H4 (cell line): ENCODE measurements around the gene SLFN13. TPM values are rescaled to one million over a fixed set of nuclear protein-coding genes. Genes with fewer than 3 reads are reported as not detected.
"Not testable (repeated sequence)": the region's sequence is repeated elsewhere in the genome, so short reads cannot be mapped to it uniquely, and the experiment has no call there.

Source experiments
- DNase-seq: peaks from one replicate; pipeline ENCODE4 v3.0.0-alpha.2; 2015; ENCODE audit warnings: low spot score
- total RNA-seq: library from RNA; depleted of rRNA; stranded (reverse); fragments of >200 nt; shearing (Covaris generic); gene quantifications from 2 replicates; pipeline ENCODE4 v1.2.3, GENCODE V29; 2014; rRNA removed

Gene SLFN13
- total RNA-seq, 1 experiment from 2014 or later = 0.85 TPM

DNA sequence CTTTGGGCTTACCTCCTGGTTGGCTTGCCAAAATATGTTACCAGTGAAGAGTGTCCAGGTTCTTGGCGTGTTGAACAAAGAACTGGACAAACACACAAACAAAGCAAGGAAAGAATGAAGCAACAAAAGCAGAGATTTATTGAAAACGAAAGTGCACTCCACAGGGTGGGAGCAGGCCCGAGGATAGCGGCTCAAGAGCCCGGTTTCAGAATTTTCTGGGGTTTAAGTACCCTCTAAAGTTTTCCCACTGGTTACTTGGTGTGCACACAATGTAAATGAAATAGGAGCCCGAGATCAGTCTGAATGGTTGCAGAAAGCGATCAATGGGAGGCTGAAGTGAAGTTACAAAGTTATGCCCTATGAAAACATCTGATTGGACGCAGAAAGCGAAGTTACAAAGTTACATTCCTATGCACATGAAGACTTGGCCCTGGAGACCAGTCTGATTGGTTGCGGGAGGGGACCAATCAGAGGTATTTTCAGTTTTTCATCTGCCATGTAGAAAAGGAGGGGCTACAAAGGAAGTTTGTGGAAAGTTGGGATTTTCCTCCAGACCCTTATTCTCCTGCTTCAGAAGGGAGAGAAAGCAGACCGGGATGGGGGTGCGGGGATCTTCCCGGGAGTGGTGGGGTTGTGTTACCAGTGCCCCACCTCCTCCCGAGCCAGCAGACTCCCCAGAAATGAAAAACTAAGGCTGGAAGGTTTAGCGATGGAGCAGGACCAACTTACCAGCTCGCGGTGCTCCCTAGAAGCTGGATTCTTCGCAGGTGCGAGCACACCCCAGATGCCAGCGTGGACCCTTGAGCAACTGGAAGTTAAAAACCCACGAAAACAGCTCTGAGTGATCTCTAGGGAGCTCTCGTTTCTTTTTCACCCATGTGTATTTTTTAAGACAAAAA lies 16.1 kb downstream of the SLFN13 start, which contains the start of gene SLFN12:
SLFN12 (minus strand) TSS at position 325 of the 899 bp plus-strand sequence. CDS start 9,472 bp downstream, outside the sequence.
- DNase-seq = peak; percentile 92

DNA sequence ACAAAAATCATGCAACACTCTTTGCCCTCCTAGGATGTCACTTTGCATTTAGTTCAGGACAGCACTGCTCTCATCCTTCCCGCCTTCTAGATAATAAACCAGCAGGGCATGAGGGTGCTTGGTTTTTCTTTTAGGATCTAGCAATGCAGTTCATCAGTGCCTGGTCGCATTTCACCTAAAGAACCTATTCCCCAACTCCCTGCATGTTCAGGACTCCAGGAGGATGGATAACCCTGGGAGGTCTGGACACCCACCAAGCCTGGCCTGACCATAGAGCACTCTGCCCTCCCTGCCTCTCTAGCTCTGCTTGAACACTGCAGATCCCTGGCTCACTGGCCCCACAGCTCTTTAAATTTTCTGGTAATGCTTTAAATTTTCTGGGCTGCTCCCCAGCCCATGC lies 18.9 kb downstream of the SLFN13 start:
- DNase-seq = no peak

- no peak for DNase-seq
These were observed 20.3 kb downstream of the SLFN13 start for GRCh38 chr17:35428229-35428628.

DNA sequence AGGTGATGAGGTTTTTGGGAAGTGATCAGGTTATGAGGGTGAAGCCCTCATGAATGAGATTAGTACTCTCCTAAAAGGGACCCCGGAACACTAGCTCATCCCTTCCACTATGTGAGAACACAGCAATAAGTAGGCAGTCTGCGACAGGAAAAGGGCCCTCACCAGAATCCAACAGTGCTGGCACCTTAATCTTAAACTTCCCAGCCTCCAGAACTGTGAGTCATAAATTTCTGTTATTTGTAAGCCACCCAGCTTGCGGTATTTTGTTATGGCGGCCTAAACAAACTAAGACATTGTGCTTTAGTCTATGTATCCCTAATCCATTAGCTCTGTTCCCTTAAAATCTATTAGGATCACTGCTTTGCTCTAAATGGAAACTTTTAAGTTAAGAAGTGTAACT lies 24.8 kb downstream of the SLFN13 start:
- peak; percentile 41 for DNase-seq

GRCh38 chr17:35421069-35421468 lies 27.5 kb downstream of the SLFN13 start:
- not testable (repeated sequence) for DNase-seq

DNA sequence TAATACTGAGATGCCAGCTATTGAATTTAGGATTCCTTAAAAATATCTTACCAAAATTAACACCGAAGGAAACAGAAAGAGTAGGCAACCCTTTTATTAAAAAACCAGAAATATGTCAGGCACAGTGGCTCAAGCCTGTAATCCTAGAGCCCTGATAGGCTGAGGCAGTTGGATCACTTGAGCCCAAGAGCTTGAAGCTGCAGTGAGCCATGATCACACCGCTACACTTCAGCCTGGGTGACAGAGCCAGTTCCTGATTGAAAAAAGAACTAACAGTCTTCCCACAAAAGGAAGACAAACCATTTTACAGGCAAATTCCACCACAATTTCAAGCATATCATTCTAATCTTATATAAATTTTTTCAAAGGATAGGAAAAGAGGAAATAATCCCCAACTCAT lies 31.9 kb downstream of the SLFN13 start:
- no peak for DNase-seq

GRCh38 chr17:35414707-35415106 lies 33.9 kb downstream of the SLFN13 start:
- DNase-seq = not testable (repeated sequence)

DNA sequence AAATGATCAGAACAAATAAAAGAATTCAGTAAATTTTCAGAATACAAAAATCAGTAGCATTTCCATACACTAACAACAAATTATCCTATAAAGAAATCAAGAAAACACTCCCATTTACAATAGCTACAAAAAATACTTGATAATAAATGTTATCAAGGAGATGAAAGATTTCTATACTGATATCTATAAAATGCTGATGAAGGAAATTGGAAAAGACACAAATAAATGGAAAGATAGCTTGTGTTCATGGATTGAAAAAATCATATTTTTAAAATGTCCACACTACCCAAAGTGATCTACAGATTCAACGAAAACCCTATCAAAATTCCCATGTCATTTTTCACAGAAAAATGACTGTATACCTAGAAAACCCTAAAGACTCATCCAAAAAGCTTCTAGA lies 34.3 kb downstream of the SLFN13 start:
- no peak for DNase-seq

- no peak for DNase-seq
These were observed 41.0 kb downstream of the SLFN13 start for GRCh38 chr17:35407531-35407930.

- DNase-seq = no peak
These were observed 42.0 kb downstream of the SLFN13 start for GRCh38 chr17:35406568-35406967.

GRCh38 chr17:35404360-35404759 lies 44.2 kb downstream of the SLFN13 start:
- DNase-seq = no peak

- DNase-seq = not testable (repeated sequence)
These were observed 54.8 kb downstream of the SLFN13 start for GRCh38 chr17:35393783-35394182.

- no peak for DNase-seq
These were observed 57.9 kb downstream of the SLFN13 start for GRCh38 chr17:35390663-35391062.

- no peak for DNase-seq
These were observed 58.4 kb downstream of the SLFN13 start for GRCh38 chr17:35390156-35390555.

DNA sequence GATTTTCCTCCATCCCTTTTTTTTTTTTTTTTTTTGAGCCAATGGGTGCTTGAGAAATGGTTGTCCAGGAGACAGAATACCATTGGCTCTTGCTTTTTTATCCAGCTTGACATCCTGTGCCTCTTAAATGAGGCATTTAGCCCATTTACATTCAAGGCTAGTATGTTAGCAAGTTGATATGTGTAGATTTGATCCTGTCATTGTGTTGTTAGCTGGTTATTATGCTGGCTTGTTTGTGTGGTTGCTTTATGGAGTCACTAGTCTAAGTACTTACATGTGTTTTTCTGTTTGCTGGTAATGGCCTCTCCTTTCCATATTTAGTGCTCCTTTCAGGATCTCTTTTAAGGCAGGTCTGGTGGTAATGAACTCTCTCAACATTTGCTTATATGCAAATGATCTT lies 61.1 kb downstream of the SLFN13 start:
- no peak for DNase-seq

Other genes starting within 250 kb of the SLFN13 start
- 28.8 and 35.1 TPM in 2 replicates for gene SLFN5, start 205.7 kb downstream of the SLFN13 start, total RNA-seq
- 37.0 and 47.6 TPM in 2 replicates for gene SLFN11, start 75.1 kb downstream of the SLFN13 start, total RNA-seq
- gene SLFN12, start 16.3 kb downstream of the SLFN13 start, total RNA-seq = 17.4 and 19.8 TPM in 2 replicates
- 0.06 and 0.31 TPM in 2 replicates for gene SLFN12L, start 88.9 kb upstream of the SLFN13 start, total RNA-seq
- not detected in 2 replicates for gene SLFN14, start 112.1 kb upstream of the SLFN13 start, total RNA-seq
- gene PEX12, start 129.8 kb upstream of the SLFN13 start, total RNA-seq = 11.1 and 13.7 TPM in 2 replicates
- gene AP2B1, start 138.6 kb upstream of the SLFN13 start, total RNA-seq = 40.1 and 57.2 TPM in 2 replicates